GM21367 (cell line): ENCODE data around the gene OR1J2.
A peak's percentile ranks its signal among the peaks of the same experiment; 100 is the strongest.
"Not testable (repeated sequence)": the region's sequence is repeated elsewhere in the genome, so short reads cannot be mapped to it uniquely, and the experiment has no call there.

Source experiments
- ATAC-seq: cut with Tn5 transposase; IDR thresholded peaks from one replicate; pipeline ENCODE4 v1.9.1; 2021; ENCODE audit not compliant: unreplicated experiment

OR1J2 gene

GRCh38 chr9:122510502-122510901, at the start of gene OR1J2:
Gene OR1J2, plus strand, starts transcription at chr9:122510802. Its CDS starts 0 bp downstream, at chr9:122510802.
- no peak for ATAC-seq

GRCh38 chr9:122463828-122464632, 46.6 kb upstream of the OR1J2 start:
- no peak for ATAC-seq

GRCh38 chr9:122464633-122465567, 45.7 kb upstream of the OR1J2 start:
- ATAC-seq = peak; percentile 68

GRCh38 chr9:122466456-122466855, 44.1 kb upstream of the OR1J2 start:
- no peak for ATAC-seq

GRCh38 chr9:122468735-122469134, 41.9 kb upstream of the OR1J2 start:
- ATAC-seq = no peak

- no peak for ATAC-seq
Observed at GRCh38 chr9:122474561-122474960, 36.0 kb upstream of the OR1J2 start.

- ATAC-seq = no peak
Observed at GRCh38 chr9:122475717-122476116, 34.9 kb upstream of the OR1J2 start.

GRCh38 chr9:122477346-122477745, 33.3 kb upstream of the OR1J2 start:
- no peak for ATAC-seq

GRCh38 chr9:122477826-122478225, 32.8 kb upstream of the OR1J2 start, which contains the start of gene OR1J1:
Gene OR1J1, minus strand, starts transcription at chr9:122477926. Its CDS starts 0 bp downstream, at chr9:122477926.
- ATAC-seq = no peak

- no peak for ATAC-seq
Observed at GRCh38 chr9:122479062-122479461, 31.5 kb upstream of the OR1J2 start.

- ATAC-seq = no peak
Observed at GRCh38 chr9:122498883-122499288, 11.7 kb upstream of the OR1J2 start.

GRCh38 chr9:122506964-122507363, 3.6 kb upstream of the OR1J2 start:
- ATAC-seq = no peak

GRCh38 chr9:122518226-122518625, 7.6 kb downstream of the OR1J2 start:
- ATAC-seq = no peak

- ATAC-seq = no peak
Observed at GRCh38 chr9:122518841-122519240, 8.2 kb downstream of the OR1J2 start, which contains the start of gene OR1J4. Gene OR1J4, plus strand, starts transcription at chr9:122519141. Its CDS starts 0 bp downstream, at chr9:122519141.

GRCh38 chr9:122519376-122519775, 8.8 kb downstream of the OR1J2 start:
- ATAC-seq = no peak

GRCh38 chr9:122526602-122527001, 16.0 kb downstream of the OR1J2 start:
- ATAC-seq = no peak

GRCh38 chr9:122527193-122527592, 16.6 kb downstream of the OR1J2 start, which contains the start of gene OR1N1:
Gene OR1N1, minus strand, starts transcription at chr9:122527293. Its CDS starts 0 bp downstream, at chr9:122527293.
- ATAC-seq = no peak

- not testable (repeated sequence) for ATAC-seq
Observed at GRCh38 chr9:122531157-122531556, 20.6 kb downstream of the OR1J2 start.

GRCh38 chr9:122536134-122536533, 25.5 kb downstream of the OR1J2 start:
- no peak for ATAC-seq

GRCh38 chr9:122537066-122537465, 26.5 kb downstream of the OR1J2 start:
- not testable (repeated sequence) for ATAC-seq

GRCh38 chr9:122538757-122539156, 28.2 kb downstream of the OR1J2 start:
- ATAC-seq = no peak
